HepG2 (cell line): ENCODE results near the gene HACD2. TPM values are rescaled to one million over a fixed set of nuclear protein-coding genes. Genes with fewer than 3 reads are reported as not detected.

Source experiments
- HNRNPK ChIP-seq: fragments of 200-400 bp; formaldehyde crosslinking; IDR thresholded peaks from 2 replicates; pipeline ENCODE4 v1.6.1; 2018; ENCODE audit warnings: low read length, low read depth, moderate library complexity, mild to moderate bottlenecking; ENCODE audit not compliant: poor library complexity, severe bottlenecking
- HNRNPL ChIP-seq: fragments of 200-400 bp; formaldehyde crosslinking; IDR thresholded peaks from 2 replicates; pipeline ENCODE4 v1.6.1; 2017; ENCODE audit warnings: mild to moderate bottlenecking, low read depth, low read length
- KAT8 ChIP-seq: IDR thresholded peaks from 2 replicates; pipeline ENCODE4 v1.6.1; 2016; ENCODE audit warnings: missing genetic modification reagents, missing compliant biosample characterization
- MEIS2 ChIP-seq: sonication (generic); formaldehyde crosslinking; IDR thresholded peaks from 2 replicates; pipeline ENCODE4 v1.9.0; 2021; ENCODE audit warnings: mild to moderate bottlenecking, missing genetic modification reagents
- NBN ChIP-seq: fragments of 450-650 bp; conservative IDR thresholded peaks from 2 replicates; pipeline ENCODE4 v1.6.1; 2017
- NCOA1 ChIP-seq: sonication (generic); formaldehyde crosslinking; IDR thresholded peaks from 2 replicates; pipeline ENCODE4 v1.9.0; 2021; ENCODE audit warnings: missing genetic modification reagents
- PHF20 ChIP-seq: sonication (generic); formaldehyde crosslinking; IDR thresholded peaks from 2 replicates; pipeline ENCODE4 v1.5.0; 2020; ENCODE audit warnings: mild to moderate bottlenecking, missing genetic modification reagents
- RFX1 ChIP-seq: fragments of 450-650 bp; IDR thresholded peaks from 2 replicates; pipeline ENCODE4 v1.6.1; 2017
- SATB2 ChIP-seq: sonication (generic); formaldehyde crosslinking; IDR thresholded peaks from 2 replicates; pipeline ENCODE4 v1.5.0; 2020; ENCODE audit warnings: missing genetic modification reagents
- SMAD9 ChIP-seq: sonication (generic); formaldehyde crosslinking; IDR thresholded peaks from 2 replicates; pipeline ENCODE4 v1.5.1; 2020; ENCODE audit warnings: mild to moderate bottlenecking, missing genetic modification reagents
- SMYD3 ChIP-seq: sonication (generic); formaldehyde crosslinking; IDR thresholded peaks from 2 replicates; pipeline ENCODE4 v1.8.1; 2023; ENCODE audit warnings: mild to moderate bottlenecking, missing genetic modification reagents
- THYN1 ChIP-seq: sonication (generic); formaldehyde crosslinking; IDR thresholded peaks from 2 replicates; pipeline ENCODE4 v1.8.1; 2023; ENCODE audit warnings: low read depth, mild to moderate bottlenecking, moderate library complexity, missing genetic modification reagents, borderline replicate concordance
- ZBTB42 ChIP-seq: sonication (generic); formaldehyde crosslinking; IDR thresholded peaks from 2 replicates; pipeline ENCODE4 v1.5.0; 2020; ENCODE audit warnings: mild to moderate bottlenecking, missing genetic modification reagents
- ZKSCAN5 ChIP-seq: sonication (generic); formaldehyde crosslinking; IDR thresholded peaks from 2 replicates; pipeline ENCODE4 v1.5.1; 2020; ENCODE audit warnings: mild to moderate bottlenecking, missing genetic modification reagents
- ZNF124 ChIP-seq: sonication (generic); formaldehyde crosslinking; IDR thresholded peaks from 2 replicates; pipeline ENCODE4 v1.4.0; 2020; ENCODE audit warnings: missing genetic modification reagents
- ZNF225 ChIP-seq: sonication (generic); formaldehyde crosslinking; IDR thresholded peaks from 2 replicates; pipeline ENCODE4 v1.4.0; 2020; ENCODE audit warnings: mild to moderate bottlenecking, missing genetic modification reagents
- ZNF556 ChIP-seq: sonication (generic); formaldehyde crosslinking; IDR thresholded peaks from 2 replicates; pipeline ENCODE4 v1.4.0; 2020; ENCODE audit warnings: mild to moderate bottlenecking, missing genetic modification reagents, borderline replicate concordance
- ZNF572 ChIP-seq: sonication (generic); formaldehyde crosslinking; IDR thresholded peaks from 2 replicates; pipeline ENCODE4 v1.5.1; 2020; ENCODE audit warnings: mild to moderate bottlenecking, missing genetic modification reagents
- polyA plus RNA-seq, 8 experiments: library from polyadenylated mRNA; depleted of rRNA in 3 of 8; stranded (reverse) in 7 of 8; unstranded in 1 of 8; fragments of >200 nt; fragmentation: Illumina TruSeq in 4 of 8; extraction: Trizol in 4 of 8; gene quantifications; 2 replicates each; pipeline versions ENCODE4 v1.2.1 to v1.2.3, GENCODE V29; 2011 to 2016; ENCODE audit warnings: low read depth in 4 of 8, missing spikeins in 1 of 8, mixed read lengths in 1 of 8; ENCODE audit not compliant: insufficient read depth in 1 of 8
- total RNA-seq, 5 experiments: library from RNA; depleted of rRNA; stranded (reverse); fragments of >200 nt; fragmentation: Illumina TruSeq; extraction: Trizol; gene quantifications; 2 replicates each; pipeline ENCODE4 v1.2.3, GENCODE V29; 2016; ENCODE audit warnings: low read depth in 1 of 5
- TF ChIP-seq, protein P1 (sequence below): sonication (generic); formaldehyde crosslinking; IDR thresholded peaks from 2 replicates; pipeline ENCODE4 v1.4.0; 2020; ENCODE audit warnings: mild to moderate bottlenecking, missing genetic modification reagents
- TF ChIP-seq, protein P2 (sequence below): sonication (generic); formaldehyde crosslinking; IDR thresholded peaks from 2 replicates; pipeline ENCODE4 v1.5.0; 2020; ENCODE audit warnings: mild to moderate bottlenecking, missing genetic modification reagents, borderline replicate concordance
- TF ChIP-seq, protein P3 (sequence below): sonication (generic); formaldehyde crosslinking; conservative IDR thresholded peaks from 2 replicates; pipeline ENCODE4 v1.8.0; 2022; ENCODE audit warnings: mild to moderate bottlenecking, moderate library complexity, missing genetic modification reagents

HACD2 gene
- total and polyA plus RNA-seq, 2 of the 13 experiments (the other 11 are each of a cell fraction or from before 2014, with no cell fraction given): 47.0 to 50.4 TPM

DNA sequence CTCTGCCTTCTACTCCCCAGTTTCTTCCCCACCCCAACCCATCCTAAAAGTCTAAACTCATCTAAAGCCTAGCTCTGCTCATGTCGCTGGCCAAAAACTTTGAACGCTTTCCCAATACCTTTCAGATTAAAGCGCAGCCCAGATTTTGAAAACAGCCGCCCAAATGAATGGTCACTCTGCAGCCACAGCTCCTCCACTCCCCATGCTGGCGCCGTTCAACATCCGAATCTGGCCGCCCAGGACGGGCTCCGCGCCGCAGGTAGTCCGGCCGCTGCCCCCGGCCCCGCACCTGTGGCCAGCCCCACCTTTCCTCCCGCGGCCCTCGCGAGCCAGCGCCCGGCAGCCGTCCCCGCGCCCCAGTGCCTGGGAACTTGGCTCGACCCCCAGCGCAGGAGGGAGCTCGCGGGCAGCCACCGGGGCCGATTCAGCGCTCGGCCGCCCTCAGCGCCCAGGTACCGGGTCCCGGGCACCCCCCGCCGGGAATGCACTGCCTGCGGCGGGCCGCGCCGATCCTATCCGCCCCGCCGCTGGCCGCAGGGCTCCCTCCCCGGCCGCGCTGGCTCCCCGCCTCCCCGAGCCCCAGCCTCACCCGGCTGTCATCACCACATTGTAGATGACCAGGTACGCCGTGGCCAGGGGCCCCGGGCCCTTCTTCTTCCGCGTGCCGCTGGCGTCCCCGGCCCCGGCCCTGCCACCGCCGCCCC is 417 bp downstream of the HACD2 start (continued):
- TF ChIP-seq SMYD3 (CRISPR knock-in tag) (no peak), ZNF556 (CRISPR knock-in tag) (no peak; the same call in 1 of the 2 replicates), NCOA1 (CRISPR knock-in tag) (no peak), ZNF225 (CRISPR knock-in tag) (no peak), SMAD9 (CRISPR knock-in tag) (no peak), MEIS2 (CRISPR knock-in tag) (no peak; the same call in 1 of the 2 replicates), HNRNPL (0 out of 2 replicates have a peak, but pooled peaks have one; percentile 23), ZBTB42 (0 out of 2 replicates have a peak, but pooled peaks have one; percentile 40), KAT8 (CRISPR knock-in tag) (no peak), ZNF572 (CRISPR knock-in tag) (no peak), RFX1 (no peak), PHF20 (CRISPR knock-in tag) (peak; percentile 22; the same call in 1 of the 2 replicates), SATB2 (CRISPR knock-in tag) (no peak), HNRNPK (no peak), ZKSCAN5 (CRISPR knock-in tag) (no peak), THYN1 (CRISPR knock-in tag) (no peak), ZNF124 (CRISPR knock-in tag) (no peak), NBN (no peak)
- TF ChIP-seq, protein P1, sequence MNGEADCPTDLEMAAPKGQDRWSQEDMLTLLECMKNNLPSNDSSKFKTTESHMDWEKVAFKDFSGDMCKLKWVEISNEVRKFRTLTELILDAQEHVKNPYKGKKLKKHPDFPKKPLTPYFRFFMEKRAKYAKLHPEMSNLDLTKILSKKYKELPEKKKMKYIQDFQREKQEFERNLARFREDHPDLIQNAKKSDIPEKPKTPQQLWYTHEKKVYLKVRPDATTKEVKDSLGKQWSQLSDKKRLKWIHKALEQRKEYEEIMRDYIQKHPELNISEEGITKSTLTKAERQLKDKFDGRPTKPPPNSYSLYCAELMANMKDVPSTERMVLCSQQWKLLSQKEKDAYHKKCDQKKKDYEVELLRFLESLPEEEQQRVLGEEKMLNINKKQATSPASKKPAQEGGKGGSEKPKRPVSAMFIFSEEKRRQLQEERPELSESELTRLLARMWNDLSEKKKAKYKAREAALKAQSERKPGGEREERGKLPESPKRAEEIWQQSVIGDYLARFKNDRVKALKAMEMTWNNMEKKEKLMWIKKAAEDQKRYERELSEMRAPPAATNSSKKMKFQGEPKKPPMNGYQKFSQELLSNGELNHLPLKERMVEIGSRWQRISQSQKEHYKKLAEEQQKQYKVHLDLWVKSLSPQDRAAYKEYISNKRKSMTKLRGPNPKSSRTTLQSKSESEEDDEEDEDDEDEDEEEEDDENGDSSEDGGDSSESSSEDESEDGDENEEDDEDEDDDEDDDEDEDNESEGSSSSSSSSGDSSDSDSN: peak; percentile 93; the same call in 1 of the 2 replicates
- TF ChIP-seq, protein P2, sequence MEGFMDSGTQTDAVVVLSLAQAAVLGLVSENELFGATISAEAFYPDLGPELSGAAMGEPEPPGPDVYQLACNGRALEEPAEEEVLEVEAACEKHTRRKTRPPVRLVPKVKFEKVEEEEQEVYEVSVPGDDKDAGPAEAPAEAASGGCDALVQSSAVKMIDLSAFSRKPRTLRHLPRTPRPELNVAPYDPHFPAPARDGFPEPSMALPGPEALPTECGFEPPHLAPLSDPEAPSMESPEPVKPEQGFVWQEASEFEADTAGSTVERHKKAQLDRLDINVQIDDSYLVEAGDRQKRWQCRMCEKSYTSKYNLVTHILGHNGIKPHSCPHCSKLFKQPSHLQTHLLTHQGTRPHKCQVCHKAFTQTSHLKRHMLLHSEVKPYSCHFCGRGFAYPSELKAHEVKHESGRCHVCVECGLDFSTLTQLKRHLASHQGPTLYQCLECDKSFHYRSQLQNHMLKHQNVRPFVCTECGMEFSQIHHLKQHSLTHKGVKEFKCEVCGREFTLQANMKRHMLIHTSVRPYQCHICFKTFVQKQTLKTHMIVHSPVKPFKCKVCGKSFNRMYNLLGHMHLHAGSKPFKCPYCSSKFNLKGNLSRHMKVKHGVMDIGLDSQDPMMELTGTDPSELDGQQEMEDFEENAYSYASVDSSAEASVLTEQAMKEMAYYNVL: no peak
- TF ChIP-seq, protein P3, sequence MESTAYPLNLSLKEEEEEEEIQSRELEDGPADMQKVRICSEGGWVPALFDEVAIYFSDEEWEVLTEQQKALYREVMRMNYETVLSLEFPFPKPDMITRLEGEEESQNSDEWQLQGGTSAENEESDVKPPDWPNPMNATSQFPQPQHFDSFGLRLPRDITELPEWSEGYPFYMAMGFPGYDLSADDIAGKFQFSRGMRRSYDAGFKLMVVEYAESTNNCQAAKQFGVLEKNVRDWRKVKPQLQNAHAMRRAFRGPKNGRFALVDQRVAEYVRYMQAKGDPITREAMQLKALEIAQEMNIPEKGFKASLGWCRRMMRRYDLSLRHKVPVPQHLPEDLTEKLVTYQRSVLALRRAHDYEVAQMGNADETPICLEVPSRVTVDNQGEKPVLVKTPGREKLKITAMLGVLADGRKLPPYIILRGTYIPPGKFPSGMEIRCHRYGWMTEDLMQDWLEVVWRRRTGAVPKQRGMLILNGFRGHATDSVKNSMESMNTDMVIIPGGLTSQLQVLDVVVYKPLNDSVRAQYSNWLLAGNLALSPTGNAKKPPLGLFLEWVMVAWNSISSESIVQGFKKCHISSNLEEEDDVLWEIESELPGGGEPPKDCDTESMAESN (CRISPR knock-in tag): no peak
